Vagina (tissue), 2 donors: Measurements from ENCODE around the gene PLXNA1.

Experiments
- CTCF ChIP-seq, 3 experiments: fragments of 450-650 bp in 2 of 3; fragments of 200-600 bp in 1 of 3; sonication (generic) in 1 of 3; IDR thresholded peaks; one replicate each; pipeline ENCODE4 v1.5.1; 2017 to 2019; ENCODE audit warnings: antibody characterized with exemption in 3 of 3, mild to moderate bottlenecking in 2 of 3, moderate library complexity in 2 of 3
- POLR2A ChIP-seq, 2 donors: fragments of 450-650 bp; IDR thresholded peaks; one replicate each; pipeline ENCODE4 v1.6.1; 2017; ENCODE audit warnings: antibody characterized with exemption in 2 of 2, mild to moderate bottlenecking in 2 of 2, moderate library complexity in 2 of 2
- POLR2AphosphoS5 ChIP-seq, 2 donors: sonication (generic); formaldehyde crosslinking; IDR thresholded peaks; one replicate each; pipeline ENCODE4 v1.9.0; 2017; ENCODE audit warnings: antibody characterized with exemption in 2 of 2, mild to moderate bottlenecking in 2 of 2, low read depth in 1 of 2; ENCODE audit not compliant: insufficient read depth in 1 of 2

- TF ChIP-seq POLR2A (IDR thresholded peaks at IDR 0.05) (no peak), CTCF (IDR thresholded peaks at IDR 0.05) (no peak), POLR2AphosphoS5 (IDR thresholded peaks at IDR 0.05; ENCODE audit: insufficient read depth in 1 of 2, low read depth in 1 of 2) (no peak)
Observed at GRCh38 chr3:126992216-126992615, 9.3 kb downstream of the PLXNA1 start.
